Activated CD4-positive, alpha-beta T cell treated with anti-CD3 and anti-CD28 coated beads for 24 hours (primary cell): ENCODE data around the gene MZF1.
"Not testable (repeated sequence)": the region's sequence is repeated elsewhere in the genome, so short reads cannot be mapped to it uniquely, and the experiment has no call there.

Experiments
- DNase-seq, 2 donors: peaks; one replicate each; pipeline ENCODE4 v3.0.0-alpha.2; 2020; ENCODE audit warnings: low read depth in 2 of 2

Gene MZF1

GRCh38 chr19:58572818-58573657, at the start of gene MZF1:
MZF1 (minus strand) TSS chr19:58573335; CDS start chr19:58571389, 1,946 bp downstream.
- DNase-seq: peak; percentile 98 to 99

GRCh38 chr19:58607213-58607612, 34.1 kb upstream of the MZF1 start:
- not testable (repeated sequence) for DNase-seq

DNA sequence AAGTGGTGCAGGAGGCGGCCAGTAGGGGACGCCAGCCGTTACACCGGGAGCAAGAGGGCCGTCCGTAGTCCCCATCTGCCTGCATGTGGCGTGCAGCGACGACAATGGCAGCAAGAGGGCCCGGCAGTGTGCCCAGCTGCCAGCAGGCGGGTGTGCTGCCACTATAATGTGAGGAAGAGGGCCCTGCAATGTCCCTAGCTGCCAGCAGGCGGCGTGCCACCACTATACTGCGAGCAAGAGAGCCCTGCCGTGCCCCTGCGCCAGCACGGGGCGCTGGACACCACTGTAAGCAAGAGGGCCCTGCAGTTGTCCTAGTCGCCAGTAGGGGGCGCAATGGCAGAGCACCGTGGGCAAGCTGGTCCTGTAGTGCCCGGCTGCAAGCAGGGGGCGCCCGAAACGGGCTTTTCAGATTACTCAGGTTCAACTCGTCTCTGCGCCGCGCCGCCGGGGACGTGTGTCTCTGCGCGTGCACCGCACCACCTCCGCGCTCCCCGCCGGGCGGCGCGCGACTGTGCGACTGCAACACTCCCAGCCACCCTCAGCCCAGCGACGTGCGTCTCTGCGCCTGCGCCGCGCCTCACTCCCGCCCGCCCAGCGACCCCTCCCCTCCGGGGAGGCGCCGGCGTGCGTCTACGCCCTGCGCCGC, 33.2 kb upstream of the MZF1 start:
- DNase-seq: not testable (repeated sequence)

DNA sequence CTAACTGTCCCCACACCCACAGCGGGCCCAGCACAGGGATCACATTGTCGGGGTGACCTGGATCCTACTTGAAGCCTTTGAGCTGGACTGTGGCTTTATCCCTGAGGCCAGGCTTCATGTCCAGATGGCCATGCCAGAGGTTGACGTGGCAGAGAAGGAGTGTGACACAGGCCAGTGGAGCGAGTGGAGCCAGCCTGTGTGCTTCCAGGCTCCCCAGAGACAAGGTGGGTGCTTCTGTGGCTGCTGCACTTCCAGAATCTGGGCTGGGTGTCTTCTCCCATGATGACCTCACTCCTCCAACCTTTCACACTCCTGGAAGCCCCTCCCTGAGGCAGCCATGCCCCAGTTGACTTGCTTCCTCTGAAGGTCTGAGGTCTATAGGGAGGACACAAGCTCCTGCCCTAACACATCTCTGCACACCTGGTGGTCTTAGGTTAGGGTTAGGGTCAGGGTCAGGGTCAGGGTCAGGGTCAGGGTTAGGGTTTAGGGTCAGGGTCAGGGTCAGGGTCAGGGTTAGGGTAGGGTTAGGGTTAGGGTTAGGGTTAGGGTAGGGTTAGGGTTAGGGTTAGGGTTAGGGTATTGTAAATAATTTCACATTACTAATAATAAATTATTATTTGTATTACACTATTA, 13.1 kb upstream of the MZF1 start:
- DNase-seq: no peak

GRCh38 chr19:58585442-58586132, 12.5 kb upstream of the MZF1 start:
- no peak for DNase-seq

- DNase-seq: no peak
Observed at GRCh38 chr19:58584498-58585441, 11.6 kb upstream of the MZF1 start.

DNA sequence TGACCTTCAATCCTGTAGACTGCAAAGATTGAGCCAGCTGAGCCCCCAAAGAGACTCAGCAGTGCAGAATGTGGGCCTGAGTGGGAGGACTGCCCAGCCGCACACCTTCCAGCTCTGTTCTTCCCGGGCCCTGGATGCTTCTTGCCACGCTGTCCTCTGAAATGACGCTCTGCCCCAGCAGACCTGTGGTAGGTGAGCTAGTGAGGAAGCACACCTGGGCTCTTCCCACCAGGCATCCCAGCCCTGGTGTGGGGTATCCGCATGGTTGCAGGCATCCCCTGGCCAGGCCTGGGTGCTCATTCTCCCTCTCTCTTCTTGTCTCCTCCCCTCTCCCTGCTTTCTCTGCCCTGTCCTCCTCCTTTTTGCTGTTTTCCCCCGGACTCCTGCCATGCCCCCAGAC, 9.8 kb upstream of the MZF1 start:
- no peak for DNase-seq

DNA sequence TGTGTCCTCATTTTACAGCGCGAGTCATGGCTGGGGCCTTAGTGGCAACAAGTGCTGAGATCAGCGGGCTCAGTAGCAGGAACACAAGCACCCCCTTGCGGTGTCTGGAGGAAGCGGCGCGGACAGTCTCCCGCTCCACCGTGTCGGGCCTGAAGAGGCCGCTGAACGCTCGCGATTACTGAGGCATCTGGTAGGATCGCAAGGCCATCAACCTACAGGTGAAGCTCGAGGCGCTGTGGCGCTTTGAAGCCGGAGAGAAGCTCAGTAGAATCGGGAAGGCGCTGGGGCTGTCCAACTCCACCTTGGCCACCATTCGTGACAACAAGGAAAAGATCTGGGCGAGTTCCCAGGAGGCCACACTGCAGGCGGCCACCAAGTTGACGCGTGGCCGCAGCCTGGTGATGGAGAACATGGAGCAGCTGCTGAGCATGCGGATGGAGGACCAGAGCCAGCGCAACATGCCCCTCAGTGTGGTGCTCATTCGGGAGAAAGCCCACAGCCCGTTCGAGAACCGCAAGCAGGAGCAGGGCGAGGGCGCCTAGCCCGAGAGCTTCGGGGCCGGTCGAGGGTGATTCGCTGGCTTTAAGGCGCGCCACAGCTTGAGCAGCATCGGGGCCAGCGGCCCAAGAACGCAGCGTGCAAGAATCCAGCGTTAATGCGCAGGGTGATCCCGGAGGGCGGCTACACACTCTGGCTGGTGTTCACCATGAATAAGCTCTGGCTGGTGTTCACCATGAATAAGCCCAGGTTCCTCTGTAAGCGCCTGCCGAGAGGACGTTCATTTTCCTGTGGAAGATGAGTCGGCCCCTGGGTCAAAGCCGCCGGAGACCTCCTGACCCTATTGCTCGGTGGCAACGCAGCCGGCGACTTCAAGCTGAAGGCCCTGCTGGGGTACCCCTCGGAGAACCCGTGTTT, 8.3 kb upstream of the MZF1 start:
- peak; percentile 88 to 92 for DNase-seq

DNA sequence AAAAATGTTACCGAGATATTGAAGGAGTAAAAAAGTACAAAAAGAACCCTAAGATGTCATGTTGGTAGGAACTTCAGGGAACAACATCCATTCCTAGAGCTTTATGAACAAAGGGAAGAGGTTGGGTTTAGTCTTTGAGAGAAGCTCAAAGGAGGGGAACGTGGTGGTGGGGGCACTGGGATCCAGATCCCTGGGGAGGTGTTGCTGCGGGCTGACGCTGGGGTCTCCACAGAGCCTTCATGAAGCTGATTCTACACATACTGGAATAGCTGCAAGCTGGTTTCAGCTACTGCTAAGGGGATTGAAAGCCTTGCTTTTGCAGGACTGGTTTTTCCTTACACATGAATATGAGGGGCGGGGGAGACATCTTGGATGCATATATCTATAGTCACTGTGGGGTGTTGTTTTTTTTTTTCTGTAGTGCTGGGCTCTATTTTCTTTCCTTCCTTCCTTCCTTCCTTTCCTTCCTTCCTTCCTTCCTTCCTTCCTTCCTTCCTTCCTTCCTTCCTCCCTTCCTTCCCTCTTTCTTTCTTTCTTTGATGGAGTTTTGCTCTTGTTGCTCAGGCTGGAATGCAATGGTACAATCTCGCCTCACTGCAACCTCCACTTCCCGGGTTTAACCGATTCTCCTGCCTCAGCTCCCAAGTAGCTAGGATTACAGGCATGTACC, 6.5 kb upstream of the MZF1 start:
- no peak for DNase-seq

DNA sequence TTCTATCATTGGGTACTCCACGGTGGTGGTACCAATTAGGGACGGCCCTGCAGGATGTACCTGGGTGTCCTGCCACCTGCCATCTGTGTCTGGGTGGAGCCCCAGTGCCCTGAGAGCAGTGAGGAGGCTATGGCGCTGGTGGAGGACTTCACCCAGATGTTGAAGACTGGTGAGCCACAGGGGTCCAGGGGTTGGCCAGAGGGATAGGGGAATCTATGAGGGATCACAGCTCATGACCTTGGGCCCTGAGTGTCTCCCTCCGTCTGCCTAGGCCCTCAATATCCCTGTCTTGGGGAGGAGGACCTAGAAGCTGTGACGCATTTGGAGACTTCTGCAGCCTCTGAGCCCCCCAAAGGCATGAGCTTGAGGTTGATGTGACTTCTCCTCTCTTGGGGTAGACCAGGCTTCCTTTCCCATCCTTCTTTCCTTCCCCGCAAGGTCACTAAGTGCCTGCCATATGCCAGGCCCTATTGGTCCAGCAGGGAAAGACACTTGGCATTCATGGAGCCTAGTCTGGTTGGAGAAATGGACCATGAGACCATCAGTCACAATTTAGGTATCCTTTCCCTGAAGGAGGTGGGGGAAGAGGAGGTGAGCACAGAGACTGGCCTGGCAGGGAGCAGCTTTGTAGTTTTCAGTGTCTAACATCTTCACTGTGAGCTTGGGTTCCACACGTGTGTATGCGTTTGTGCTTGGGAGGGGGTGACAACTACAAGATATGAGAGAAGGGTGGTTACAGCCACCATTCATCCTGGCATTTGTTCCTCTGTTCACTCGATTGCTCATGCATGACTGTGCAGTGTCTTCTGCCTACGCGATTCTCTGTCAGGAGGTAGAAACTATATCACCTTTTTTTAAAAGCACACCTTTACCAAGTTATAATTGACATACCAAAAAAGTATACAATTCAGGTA, 5.1 kb upstream of the MZF1 start:
- no peak for DNase-seq

GRCh38 chr19:58577581-58577980, 4.4 kb upstream of the MZF1 start:
- DNase-seq: not testable (repeated sequence)

GRCh38 chr19:58575183-58576041, 2.3 kb upstream of the MZF1 start:
- DNase-seq: peak; percentile 59 to 71

DNA sequence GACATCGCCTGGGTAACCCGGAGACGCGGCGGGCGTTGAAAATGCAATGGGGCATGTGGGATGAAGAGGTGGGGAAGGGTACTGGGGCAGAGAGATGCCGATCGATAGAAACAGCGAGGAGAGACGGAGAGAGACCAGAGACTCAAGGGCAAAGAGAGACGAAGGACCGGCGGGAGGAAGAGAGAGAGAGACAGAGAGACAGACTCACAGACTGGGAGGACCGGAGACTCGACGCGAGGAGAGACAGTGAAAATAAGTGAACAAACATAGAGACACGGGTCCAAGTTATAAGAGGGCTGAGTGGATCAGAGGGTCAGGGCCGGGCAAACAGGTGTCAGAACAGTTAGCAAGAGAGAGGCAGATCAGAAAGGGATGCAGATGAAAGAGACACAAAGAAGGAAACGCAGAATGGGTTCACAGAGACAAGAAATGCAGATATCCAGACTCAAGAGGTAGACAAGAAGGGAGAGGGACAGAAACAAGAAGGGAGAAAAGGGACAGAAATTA, 576 bp upstream of the MZF1 start:
- DNase-seq: no peak

DNA sequence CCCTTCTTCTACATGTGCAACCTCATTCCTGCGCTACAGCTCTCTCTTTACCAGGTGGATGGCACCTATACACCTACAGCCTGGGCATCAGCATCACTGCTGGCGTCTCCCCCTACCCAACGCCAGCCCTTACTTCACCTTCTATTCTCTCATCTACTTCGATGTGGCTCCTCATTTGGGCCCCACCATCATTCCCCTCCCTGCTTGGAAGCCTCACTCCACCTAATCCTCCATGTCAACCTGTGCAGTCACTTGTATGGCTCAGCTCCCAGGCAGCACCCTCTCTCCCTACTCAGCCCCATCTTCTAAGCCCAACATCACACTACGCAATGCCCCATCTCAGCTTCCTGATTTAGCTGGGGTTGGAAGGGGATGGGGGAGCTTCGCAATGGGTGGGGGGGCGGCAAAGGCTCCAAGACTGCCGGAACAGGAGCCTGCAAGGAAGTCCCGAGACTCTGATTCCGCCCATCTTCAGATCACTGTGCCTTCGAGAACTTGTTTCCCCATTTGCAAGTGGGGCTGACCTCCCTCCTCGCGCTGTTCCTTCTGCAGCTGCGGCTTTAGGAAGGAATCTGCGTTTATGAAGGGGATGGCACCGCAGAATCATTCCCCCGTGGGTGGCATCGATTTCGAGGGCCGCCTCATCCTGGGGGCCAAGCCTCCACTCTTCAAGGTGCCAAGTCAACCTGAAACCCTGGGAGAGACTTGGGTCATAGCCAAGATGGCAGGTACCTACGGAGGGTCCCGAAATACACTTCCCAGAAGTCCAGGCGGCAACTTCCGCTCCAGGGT, 913 bp downstream of the MZF1 start:
- no peak for DNase-seq

DNA sequence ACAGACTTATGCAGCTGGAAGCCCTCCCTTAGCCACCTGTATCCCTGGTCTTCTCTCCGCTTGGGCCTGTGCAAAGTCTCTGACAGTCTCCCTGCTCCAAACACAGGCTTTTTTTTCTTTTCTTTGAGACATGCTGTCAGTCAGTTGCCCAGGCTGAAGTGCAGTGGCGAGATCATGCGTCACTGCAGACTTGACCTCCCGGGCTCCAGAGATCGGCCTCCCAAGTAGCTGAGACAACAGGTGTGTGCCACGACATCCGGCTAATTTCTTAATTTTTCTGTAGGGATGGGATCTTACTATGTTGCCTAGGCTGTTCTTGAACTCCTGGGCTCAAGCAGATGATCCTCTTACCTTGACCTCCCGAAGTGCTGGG, 1.6 kb downstream of the MZF1 start:
- DNase-seq: no peak
